Duodenal mucosa (tissue), 2 donors: ENCODE data around the gene GPSM1.
"Not testable (repeated sequence)": the region's sequence is repeated elsewhere in the genome, so short reads cannot be mapped to it uniquely, and the experiment has no call there.

Experiments used
- H3K27ac ChIP-seq: one replicate; pipeline ENCODE4 v1.7.0; 2013; ENCODE audit warnings: low read depth, low read length
- H3K27me3 ChIP-seq, 2 donors: one replicate each; pipeline ENCODE4 v1.7.0; 2013; ENCODE audit warnings: low read length in 2 of 2, control low read depth in 1 of 2; ENCODE audit not compliant: insufficient read depth in 2 of 2, control insufficient read depth in 1 of 2
- H3K36me3 ChIP-seq, 2 donors: one replicate each; pipeline ENCODE4 v1.7.0; 2013; ENCODE audit warnings: low read length in 2 of 2, control low read depth in 1 of 2; ENCODE audit not compliant: insufficient read depth in 2 of 2, control insufficient read depth in 1 of 2
- H3K4me1 ChIP-seq, 2 donors: one replicate each; pipeline ENCODE4 v1.7.0; 2013; ENCODE audit warnings: low read length in 2 of 2, control low read depth in 1 of 2; ENCODE audit not compliant: insufficient read depth in 2 of 2, control insufficient read depth in 1 of 2
- H3K4me3 ChIP-seq, 2 donors: one replicate each; pipeline ENCODE4 v1.7.0; 2013; ENCODE audit warnings: low read length in 2 of 2, low read depth in 1 of 2
- H3K9ac ChIP-seq, 2 donors: one replicate each; pipeline ENCODE4 v1.7.0; 2013; ENCODE audit warnings: low read length in 2 of 2, low read depth in 1 of 2
- H3K9me3 ChIP-seq, 2 donors: one replicate each; pipeline ENCODE4 v1.7.0; 2013; ENCODE audit warnings: low read length in 2 of 2, control low read depth in 1 of 2; ENCODE audit not compliant: control insufficient read depth in 1 of 2

The GPSM1 gene

DNA sequence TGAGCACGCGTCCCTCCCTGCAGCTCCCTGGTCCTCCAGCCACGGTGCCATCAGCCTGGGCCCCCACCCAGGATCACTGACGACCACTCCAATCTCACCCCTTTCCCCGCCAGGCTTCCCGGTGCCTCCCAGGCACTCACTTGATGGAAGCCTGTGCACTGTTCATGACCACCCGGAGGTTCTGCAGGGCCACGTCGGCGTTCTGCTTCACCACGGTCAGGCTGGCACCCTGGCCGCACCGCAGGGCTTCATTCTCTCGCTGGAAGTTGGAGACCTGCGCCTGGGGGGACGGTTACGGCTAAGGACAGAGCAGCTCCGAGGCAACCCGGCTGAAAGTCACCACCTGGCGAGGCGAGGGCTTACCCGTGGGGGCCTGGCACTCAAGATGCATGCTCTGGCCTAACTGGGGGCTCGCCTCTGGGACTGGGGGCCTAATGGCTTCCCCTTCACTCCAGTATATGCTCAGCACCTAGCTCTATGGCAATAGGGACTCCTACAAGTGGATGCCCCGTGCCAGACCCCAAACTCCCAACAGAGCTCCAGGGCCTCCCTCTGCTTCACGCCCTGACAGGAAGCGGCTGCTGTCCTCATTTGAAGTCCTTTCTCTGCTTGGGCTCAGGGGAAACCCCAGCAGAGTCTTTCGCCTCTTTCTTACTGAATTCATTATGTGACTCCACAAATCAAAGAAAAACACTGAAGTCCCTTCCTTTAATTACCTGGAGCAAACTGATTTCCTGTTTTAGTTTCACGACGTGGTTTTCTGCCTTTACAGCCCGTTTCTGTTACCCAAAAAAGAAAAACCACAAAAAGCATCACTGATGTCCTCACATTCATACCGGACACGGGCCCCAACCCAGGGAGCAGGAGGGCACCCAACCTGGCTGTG is 76.8 kb downstream of the GPSM1 start:
- peaks cover 7 to 17% of the 10 kb centered on the region in 2 donors for H3K4me1 ChIP-seq
- no peaks in the 10 kb centered on the region for H3K9me3 ChIP-seq
- H3K27ac ChIP-seq: no peak overlapping the region
- peaks cover 12 to 37% of the 10 kb centered on the region in 2 donors for H3K36me3 ChIP-seq
- H3K27me3 ChIP-seq: no peaks in the 10 kb centered on the region
- no peak overlapping the region for H3K4me3 ChIP-seq
- H3K9ac ChIP-seq: no peak overlapping the region

DNA sequence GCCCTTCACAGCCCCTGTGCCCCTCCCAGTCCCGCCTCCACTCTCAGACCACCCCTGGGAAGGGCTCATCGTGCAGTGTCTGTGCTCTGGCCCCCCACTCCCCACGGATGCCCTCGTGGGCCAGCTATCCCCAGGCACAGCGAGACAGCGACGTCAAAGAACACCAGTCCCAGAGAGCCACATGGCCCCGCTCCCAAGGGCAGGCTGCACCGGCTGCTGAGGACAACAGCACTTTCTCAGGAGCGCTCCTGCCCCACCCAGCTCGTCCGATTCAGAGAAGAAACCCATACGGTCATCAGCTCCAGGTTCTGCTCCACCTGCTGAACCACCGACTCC is 77.4 kb downstream of the GPSM1 start:
- no peak overlapping the region for H3K9ac ChIP-seq
- H3K27ac ChIP-seq: no peak overlapping the region
- H3K9me3 ChIP-seq: no peaks in the 10 kb centered on the region
- H3K27me3 ChIP-seq: no peaks in the 10 kb centered on the region
- peaks cover 10 to 18% of the 10 kb centered on the region in 2 donors for H3K4me1 ChIP-seq
- no peak overlapping the region for H3K4me3 ChIP-seq
- H3K36me3 ChIP-seq: peaks cover 12 to 37% of the 10 kb centered on the region in 2 donors

DNA sequence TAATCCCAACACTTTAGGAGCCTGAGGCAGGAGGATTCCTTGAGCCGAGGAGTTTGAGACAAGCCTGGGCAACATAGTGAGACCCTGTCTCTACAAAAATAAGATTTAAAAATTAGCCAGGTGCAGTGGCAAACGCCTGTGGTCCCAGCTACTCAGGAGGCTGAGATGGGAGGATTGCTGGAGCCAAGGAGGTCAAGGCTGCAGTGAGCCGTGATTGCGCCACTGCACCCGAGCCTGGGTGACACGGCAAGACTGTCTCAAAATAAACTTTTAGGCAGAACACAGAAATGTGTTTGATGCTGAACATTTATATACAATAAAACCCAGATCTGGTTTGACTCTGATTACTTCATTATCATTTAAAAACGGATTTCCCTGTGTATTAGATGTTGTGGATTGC is 78.1 kb downstream of the GPSM1 start:
- Histone ChIP-seq H3K4me1 (peaks cover 8 to 18% of the 10 kb centered on the region in 2 donors), H3K36me3 (peaks cover 12 to 37% of the 10 kb centered on the region in 2 donors), H3K9me3 (no peaks in the 10 kb centered on the region), H3K27me3 (no peaks in the 10 kb centered on the region), H3K27ac (no peak overlapping the region), H3K9ac (no peak overlapping the region), H3K4me3 (no peak overlapping the region)

DNA sequence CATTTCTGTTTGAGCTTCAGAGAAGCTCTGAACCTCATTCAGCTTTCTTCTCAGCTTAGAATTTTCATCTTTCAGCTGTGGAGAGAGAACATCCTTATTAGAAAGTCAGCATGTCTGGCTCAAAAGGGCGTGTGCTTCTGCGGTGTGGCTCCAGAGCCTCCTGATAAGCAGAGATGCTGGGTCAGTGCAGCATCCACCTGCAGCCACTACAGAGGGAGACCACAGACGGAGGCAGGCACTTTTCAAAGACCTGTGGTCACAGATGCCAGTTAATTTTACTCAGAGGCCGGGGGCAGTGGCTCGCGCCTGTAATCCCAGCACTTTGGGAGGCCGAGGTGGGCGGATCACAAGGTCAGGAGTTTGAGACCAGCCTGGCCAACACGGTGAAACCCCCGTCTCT is 78.6 kb downstream of the GPSM1 start:
- peaks cover 12 to 37% of the 10 kb centered on the region in 2 donors for H3K36me3 ChIP-seq
- H3K9ac ChIP-seq, H3K27me3 ChIP-seq, H3K4me3 ChIP-seq, H3K9me3 ChIP-seq, H3K27ac ChIP-seq: not testable (repeated sequence)
- peaks cover 6 to 16% of the 10 kb centered on the region in 2 donors for H3K4me1 ChIP-seq

DNA sequence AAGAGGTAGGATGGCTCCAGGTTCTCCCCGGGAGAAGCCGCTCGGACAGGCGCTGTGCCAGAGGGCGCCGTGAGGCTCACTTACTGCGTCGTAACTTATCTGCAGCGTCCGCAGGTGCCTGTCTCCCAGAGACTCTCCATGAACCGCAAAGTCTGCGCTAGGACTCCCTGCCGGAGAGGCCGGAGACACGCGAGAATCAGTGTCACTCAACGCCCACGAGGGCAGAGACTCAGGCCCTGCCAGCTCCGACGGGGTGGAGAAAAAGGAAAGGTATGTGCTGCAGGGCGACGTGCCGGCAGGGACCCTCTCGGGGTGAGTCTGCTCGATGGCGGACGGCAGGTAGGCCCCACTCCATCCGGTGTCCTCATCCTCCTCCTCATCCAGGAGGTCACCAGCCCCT is 79.7 kb downstream of the GPSM1 start:
- not testable (repeated sequence) for H3K27ac ChIP-seq, H3K9me3 ChIP-seq, H3K9ac ChIP-seq, H3K4me3 ChIP-seq, H3K27me3 ChIP-seq
- peaks cover 12 to 37% of the 10 kb centered on the region in 2 donors for H3K36me3 ChIP-seq
- peaks cover 16 to 28% of the 10 kb centered on the region in 2 donors for H3K4me1 ChIP-seq

DNA sequence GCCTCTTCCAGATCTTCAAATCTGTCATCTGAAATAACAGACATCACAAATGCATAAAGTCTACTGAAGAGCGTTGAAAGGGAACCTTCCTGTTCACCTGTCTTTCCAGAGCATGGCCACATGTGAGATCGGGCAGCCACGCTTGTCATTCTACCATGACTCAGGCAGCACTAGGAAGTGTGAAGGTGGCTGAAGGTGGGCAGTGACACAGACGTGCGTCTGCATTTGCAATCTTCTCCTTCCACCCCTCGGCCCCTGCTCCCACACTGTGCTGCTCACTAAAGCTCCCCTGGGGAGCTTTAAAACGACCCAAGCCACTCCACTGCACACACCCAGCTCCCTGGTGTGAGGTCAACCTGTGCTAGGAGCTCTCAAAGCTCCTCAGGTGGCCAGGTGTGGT is 80.6 kb downstream of the GPSM1 start:
- peaks cover 18 to 28% of the 10 kb centered on the region in 2 donors for H3K4me1 ChIP-seq
- H3K9me3 ChIP-seq: no peaks in the 10 kb centered on the region
- H3K9ac ChIP-seq: no peak overlapping the region
- H3K27ac ChIP-seq: no peak overlapping the region
- H3K27me3 ChIP-seq: no peaks in the 10 kb centered on the region
- H3K4me3 ChIP-seq: no peak overlapping the region
- peaks cover 14 to 41% of the 10 kb centered on the region in 2 donors for H3K36me3 ChIP-seq
